Muscle of leg (tissue), 11 donors: ENCODE results near the gene PCDHB11. TPM values are rescaled to one million over a fixed set of nuclear protein-coding genes. Genes with fewer than 3 reads are reported as not detected.
"Not testable (repeated sequence)": the region's sequence is repeated elsewhere in the genome, so short reads cannot be mapped to it uniquely, and the experiment has no call there.

Experiments used
- DNase-seq: peaks from one replicate; pipeline ENCODE4 v3.0.0; 2013
- H3K27ac ChIP-seq: one replicate; pipeline ENCODE4 v1.5.1; 2013; ENCODE audit warnings: mild to moderate bottlenecking, low read length, control low read depth
- H3K27me3 ChIP-seq: one replicate; pipeline ENCODE4 v1.6.1; 2013; ENCODE audit warnings: low read length; ENCODE audit not compliant: control insufficient read depth, insufficient read depth
- H3K36me3 ChIP-seq: one replicate; pipeline ENCODE4 v1.6.1; 2013; ENCODE audit warnings: low read length; ENCODE audit not compliant: control insufficient read depth, insufficient read depth
- H3K4me1 ChIP-seq: one replicate; pipeline ENCODE4 v1.6.1; 2013; ENCODE audit warnings: low read length; ENCODE audit not compliant: control insufficient read depth, insufficient read depth
- H3K4me3 ChIP-seq: one replicate; pipeline ENCODE4 v1.5.1; 2013; ENCODE audit warnings: low read length, control low read depth
- H3K9me3 ChIP-seq: replicated peaks from 2 replicates; pipeline ENCODE4 v1.6.1; 2013; ENCODE audit warnings: low read depth, low read length; ENCODE audit not compliant: control insufficient read depth
- WGBS: methylation state at CpG from one replicate; pipeline ENCODE4 v1.1.5; 2013; ENCODE audit warnings: missing lambda C conversion rate; ENCODE audit not compliant: insufficient coverage; 5-methylcytosine and 5-hydroxymethylcytosine counted together
- polyA plus RNA-seq, 8 donors: library from polyadenylated mRNA; unstranded; fragments of 120-200 nt; gene quantifications; one replicate each; pipeline versions ENCODE4 v1.2.1 to v1.2.3, GENCODE V29; 2013; ENCODE audit warnings: inconsistent platforms in 1 of 8, low replicate concordance in 1 of 8; ENCODE audit not compliant: insufficient read length in 8 of 8, insufficient read depth in 1 of 8
- total RNA-seq: library from RNA; stranded (reverse); fragments of 120-200 nt; gene quantifications from one replicate; pipeline ENCODE4 v1.2.4, GENCODE V29; 2013

Gene PCDHB11
- total and polyA plus RNA-seq, 9 donors: 1.9 to 4.3 (median 2.5) TPM

DNA sequence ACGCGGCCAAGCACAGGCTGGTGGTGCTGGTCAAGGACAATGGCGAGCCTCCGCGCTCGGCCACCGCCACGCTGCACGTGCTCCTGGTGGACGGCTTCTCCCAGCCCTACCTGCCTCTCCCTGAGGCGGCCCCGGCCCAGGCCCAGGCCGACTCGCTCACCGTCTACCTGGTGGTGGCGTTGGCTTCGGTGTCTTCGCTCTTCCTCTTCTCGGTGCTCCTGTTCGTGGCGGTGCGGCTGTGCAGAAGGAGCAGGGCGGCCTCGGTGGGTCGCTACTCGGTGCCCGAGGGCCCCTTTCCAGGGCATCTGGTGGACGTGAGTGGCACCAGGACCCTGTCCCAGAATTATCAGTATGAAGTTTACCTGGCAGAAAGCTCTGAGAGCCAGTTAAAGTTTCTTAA lies 41.5 kb upstream of the PCDHB11 start:
- H3K4me3 ChIP-seq, DNase-seq, H3K27ac ChIP-seq, H3K36me3 ChIP-seq, H3K4me1 ChIP-seq: not testable (repeated sequence)
- WGBS: 24% methylated on average over 25 of the region's 28 CpGs
- H3K9me3 ChIP-seq: peaks cover 30% of the 10 kb centered on the region
- peaks cover 11% of the 10 kb centered on the region for H3K27me3 ChIP-seq

DNA sequence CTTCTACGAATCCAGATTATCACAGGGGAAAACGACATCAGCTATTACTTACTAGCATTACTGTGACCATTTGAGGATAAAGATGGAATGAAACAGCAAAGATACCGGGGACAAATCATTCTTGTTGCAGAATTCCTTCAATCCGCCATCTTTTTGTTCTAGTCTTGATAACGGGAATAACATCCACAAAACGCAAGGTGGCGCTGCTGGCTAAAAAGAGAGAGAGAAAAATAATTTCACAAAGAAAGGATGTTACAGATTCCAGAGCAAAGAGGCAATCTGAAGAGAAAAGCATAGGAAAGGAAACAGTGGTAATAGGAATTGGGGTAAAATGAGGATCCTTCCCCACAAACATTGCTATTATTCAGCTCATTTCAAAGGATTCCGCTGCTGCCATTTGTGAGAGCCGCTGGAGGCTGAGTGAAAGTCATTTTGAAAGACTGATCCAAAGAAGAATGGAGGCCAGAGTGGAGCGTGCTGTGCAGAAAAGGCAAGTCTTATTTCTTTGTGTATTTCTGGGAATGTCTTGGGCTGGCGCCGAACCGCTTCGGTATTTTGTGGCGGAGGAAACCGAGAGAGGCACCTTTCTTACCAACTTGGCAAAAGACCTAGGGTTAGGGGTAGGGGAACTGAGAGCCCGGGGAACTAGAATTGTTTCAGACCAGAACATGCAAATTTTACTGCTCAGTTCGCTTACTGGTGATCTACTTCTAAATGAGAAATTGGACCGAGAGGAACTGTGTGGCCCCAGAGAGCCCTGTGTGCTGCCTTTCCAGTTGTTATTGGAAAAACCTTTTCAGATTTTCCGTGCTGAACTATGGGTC lies 26.8 kb upstream of the PCDHB11 start, which contains the start of gene PCDHB7:
PCDHB7 (plus strand) TSS at position 264 of the 824 bp plus-strand sequence; CDS start at position 456, 192 bp downstream.
- 36% methylated on average over 12 of the region's 20 CpGs for WGBS
- H3K4me3 ChIP-seq: peak within 1 kb of the TSS; percentile 14
- peaks cover 19% of the 10 kb centered on the region for H3K9me3 ChIP-seq
- H3K27ac ChIP-seq: no peak within 1 kb of the TSS
- no peaks in the 10 kb centered on the region for H3K4me1 ChIP-seq
- no peaks in the 10 kb centered on the region for H3K36me3 ChIP-seq
- peak; percentile 40 for DNase-seq
- peaks cover 13% of the 10 kb centered on the region for H3K27me3 ChIP-seq

DNA sequence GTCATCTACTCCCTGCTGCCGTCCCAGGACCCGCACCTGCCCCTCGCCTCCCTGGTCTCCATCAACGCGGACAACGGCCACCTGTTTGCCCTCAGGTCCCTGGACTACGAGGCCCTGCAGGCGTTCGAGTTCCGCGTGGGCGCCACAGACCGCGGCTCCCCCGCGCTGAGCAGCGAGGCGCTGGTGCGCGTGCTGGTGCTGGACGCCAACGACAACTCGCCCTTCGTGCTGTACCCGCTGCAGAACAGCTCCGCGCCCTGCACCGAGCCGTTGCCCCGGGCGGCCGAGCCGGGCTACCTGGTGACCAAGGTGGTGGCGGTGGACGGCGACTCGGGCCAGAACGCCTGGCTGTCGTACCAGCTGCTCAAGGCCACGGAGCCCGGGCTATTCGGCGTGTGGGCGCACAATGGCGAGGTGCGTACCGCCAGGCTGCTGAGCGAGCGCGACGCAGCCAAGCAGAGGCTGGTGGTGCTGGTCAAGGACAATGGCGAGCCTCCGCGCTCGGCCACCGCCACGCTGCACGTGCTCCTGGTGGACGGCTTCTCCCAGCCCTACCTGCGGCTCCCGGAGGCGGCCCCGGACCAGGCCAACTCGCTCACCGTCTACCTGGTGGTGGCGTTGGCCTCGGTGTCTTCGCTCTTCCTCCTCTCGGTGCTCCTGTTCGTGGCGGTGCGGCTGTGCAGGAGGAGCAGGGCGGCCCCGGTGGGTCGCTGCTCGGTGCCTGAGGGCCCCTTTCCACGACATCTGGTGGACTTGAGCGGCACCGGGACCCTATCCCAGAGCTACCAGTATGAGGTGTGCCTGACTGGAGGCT lies 24.9 kb upstream of the PCDHB11 start:
- H3K36me3 ChIP-seq, H3K27ac ChIP-seq, H3K4me1 ChIP-seq, H3K4me3 ChIP-seq, DNase-seq: not testable (repeated sequence)
- 34% methylated on average over 64 of the region's 79 CpGs for WGBS
- Histone ChIP-seq H3K9me3 (peaks cover 19% of the 10 kb centered on the region), H3K27me3 (peaks cover 13% of the 10 kb centered on the region)

DNA sequence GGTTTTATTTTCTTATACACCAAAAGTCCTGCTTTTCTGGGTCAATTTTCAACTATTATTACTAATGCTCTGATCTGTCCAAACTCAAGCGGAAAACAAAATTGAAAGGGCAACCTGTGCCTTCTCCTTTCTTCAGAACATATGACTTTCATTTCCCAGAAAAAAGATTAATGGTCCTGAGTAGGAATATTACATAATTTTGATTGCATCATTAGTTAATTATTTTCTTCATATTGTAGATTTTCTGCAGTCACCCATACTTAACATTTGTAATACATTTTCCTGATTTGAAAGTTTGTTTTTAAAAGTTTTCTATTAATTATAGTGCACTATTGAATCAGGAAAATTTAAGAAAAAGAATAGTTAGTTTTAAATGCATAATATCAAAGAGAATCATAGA lies 23.5 kb upstream of the PCDHB11 start:
- no peaks in the 10 kb centered on the region for H3K36me3 ChIP-seq
- DNase-seq: no peak
- H3K4me1 ChIP-seq: no peaks in the 10 kb centered on the region
- no peak overlapping the region for H3K4me3 ChIP-seq
- peaks cover 22% of the 10 kb centered on the region for H3K9me3 ChIP-seq
- H3K27ac ChIP-seq: no peak overlapping the region
- peaks cover 16% of the 10 kb centered on the region for H3K27me3 ChIP-seq
- no CpG with 5 or more reads among the region's 1 CpG for WGBS

DNA sequence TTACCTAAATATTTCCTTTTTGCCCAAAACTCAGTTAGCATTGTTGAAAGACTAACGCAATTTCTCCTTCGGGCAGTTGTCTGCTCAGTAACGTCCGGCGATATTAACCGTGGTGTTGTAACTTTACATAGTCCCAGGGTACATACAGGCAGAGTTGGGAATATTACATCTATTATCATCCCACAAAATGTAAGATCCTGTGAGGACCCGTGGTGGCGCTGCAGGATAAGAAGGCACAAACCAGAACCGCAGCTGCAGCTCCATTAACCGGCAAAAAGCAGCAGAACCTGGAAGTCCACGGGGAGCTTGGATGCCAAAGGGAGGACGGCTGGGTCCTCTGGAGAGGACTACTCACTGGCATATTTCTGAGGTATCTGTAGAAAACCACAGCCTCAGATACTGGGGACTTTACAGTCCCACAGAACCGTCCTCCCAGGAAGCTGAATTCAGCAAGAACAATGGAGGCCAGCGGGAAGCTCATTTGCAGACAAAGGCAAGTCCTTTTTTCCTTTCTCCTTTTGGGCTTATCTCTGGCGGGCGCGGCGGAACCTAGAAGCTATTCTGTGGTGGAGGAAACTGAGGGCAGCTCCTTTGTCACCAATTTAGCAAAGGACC lies 21.7 kb upstream of the PCDHB11 start, which contains the start of gene PCDHB8:
PCDHB8 (plus strand) TSS at position 214 of the 615 bp plus-strand sequence; CDS start at position 459, 245 bp downstream.
- not testable (repeated sequence) for H3K36me3 ChIP-seq, DNase-seq, H3K4me1 ChIP-seq, H3K27ac ChIP-seq, H3K4me3 ChIP-seq
- WGBS: 43% methylated on average over 3 of the region's 18 CpGs
- Histone ChIP-seq H3K27me3 (peaks cover 16% of the 10 kb centered on the region), H3K9me3 (peaks cover 24% of the 10 kb centered on the region)

DNA sequence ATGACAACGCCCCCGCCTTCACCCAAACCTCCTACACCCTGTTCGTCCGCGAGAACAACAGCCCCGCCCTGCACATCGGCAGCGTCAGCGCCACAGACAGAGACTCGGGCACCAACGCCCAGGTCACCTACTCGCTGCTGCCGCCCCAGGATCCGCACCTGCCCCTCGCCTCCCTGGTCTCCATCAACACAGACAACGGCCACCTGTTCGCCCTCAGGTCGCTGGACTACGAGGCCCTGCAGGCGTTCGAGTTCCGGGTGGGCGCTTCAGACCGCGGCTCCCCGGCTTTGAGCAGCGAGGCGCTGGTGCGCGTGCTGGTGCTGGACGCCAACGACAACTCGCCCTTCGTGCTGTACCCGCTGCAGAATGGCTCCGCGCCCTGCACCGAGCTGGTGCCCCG lies 20.1 kb upstream of the PCDHB11 start:
- DNase-seq, H3K4me1 ChIP-seq, H3K27ac ChIP-seq, H3K4me3 ChIP-seq, H3K27me3 ChIP-seq, H3K36me3 ChIP-seq: not testable (repeated sequence)
- 30% methylated on average over 22 of the region's 39 CpGs for WGBS
- H3K9me3 ChIP-seq: peaks cover 18% of the 10 kb centered on the region

DNA sequence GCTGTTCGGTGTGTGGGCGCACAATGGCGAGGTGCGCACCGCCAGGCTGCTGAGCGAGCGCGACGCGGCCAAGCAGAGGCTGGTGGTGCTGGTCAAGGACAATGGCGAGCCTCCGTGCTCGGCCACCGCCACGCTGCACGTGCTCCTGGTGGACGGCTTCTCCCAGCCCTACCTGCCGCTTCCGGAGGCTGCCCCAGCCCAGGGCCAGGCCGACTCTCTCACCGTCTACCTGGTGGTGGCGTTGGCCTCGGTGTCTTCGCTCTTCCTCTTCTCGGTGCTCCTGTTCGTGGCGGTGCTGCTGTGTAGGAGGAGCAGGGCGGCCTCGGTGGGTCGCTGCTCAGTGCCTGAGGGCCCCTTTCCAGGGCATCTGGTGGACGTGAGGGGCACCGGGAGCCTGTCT lies 19.6 kb upstream of the PCDHB11 start:
- H3K27ac ChIP-seq, DNase-seq, H3K4me3 ChIP-seq, H3K4me1 ChIP-seq, H3K36me3 ChIP-seq: not testable (repeated sequence)
- peaks cover 21% of the 10 kb centered on the region for H3K9me3 ChIP-seq
- 28% methylated on average over 18 of the region's 32 CpGs for WGBS
- H3K27me3 ChIP-seq: peaks cover 13% of the 10 kb centered on the region

DNA sequence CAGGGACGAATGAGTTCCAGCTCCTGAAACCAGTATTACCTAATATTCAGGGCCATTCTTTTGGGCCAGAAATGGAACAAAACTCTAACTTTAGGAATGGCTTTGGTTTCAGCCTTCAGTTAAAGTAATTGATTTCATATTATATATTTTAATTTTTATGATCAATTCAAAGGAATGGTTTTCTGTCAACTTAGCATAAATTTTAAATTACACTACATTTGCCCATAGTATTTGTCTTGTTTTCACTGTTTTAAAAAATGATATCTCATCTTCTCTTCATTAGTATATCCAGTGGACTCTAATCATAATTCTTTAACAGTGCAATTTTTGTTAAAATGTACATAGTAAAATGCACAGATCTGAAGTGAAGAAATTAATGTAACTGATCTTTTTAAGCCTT lies 19.1 kb upstream of the PCDHB11 start:
- WGBS: no CpG with 5 or more reads among the region's 1 CpG

DNA sequence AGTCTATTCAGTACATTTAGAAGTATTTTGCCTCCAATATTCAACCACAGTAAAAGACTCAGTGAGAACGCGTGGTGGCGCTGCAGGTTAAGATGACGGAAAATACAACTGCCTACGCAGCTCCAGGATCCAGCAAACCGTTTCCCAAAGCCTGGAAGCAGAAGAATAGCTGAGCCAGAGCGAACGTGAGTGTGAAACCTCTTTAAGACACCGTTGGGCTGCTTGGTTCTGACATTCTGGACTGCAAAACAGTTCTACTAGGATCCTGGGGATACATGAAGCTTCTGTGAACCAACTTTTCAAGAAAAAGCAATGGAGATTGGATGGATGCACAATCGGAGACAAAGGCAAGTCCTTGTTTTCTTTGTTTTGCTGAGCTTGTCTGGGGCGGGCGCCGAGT lies 17.2 kb upstream of the PCDHB11 start, which contains the start of gene PCDHB16:
PCDHB16 (plus strand) TSS at position 140 of the 400 bp plus-strand sequence; CDS start at position 313, 173 bp downstream.
- Histone ChIP-seq H3K4me3 (peak within 1 kb of the TSS; percentile 28), H3K4me1 (no peaks in the 10 kb centered on the region), H3K27ac (no peak within 1 kb of the TSS), H3K36me3 (no peaks in the 10 kb centered on the region), H3K9me3 (peaks cover 27% of the 10 kb centered on the region), H3K27me3 (peaks cover 13% of the 10 kb centered on the region)
- DNase-seq: peak; percentile 55
- WGBS: 8% methylated on average over 13 of the region's 13 CpGs

More for the DNA sequence above, 19.1 kb upstream of the PCDHB11 start:
- Histone ChIP-seq H3K9me3 (peaks cover 21% of the 10 kb centered on the region), H3K4me1 (no peaks in the 10 kb centered on the region), H3K36me3 (no peaks in the 10 kb centered on the region), H3K27me3 (peaks cover 13% of the 10 kb centered on the region), H3K4me3 (no peak overlapping the region), H3K27ac (no peak overlapping the region)
- DNase-seq: no peak
